ENCODE results near the gene MCCC1.

GRCh38 chr3:182989566-182989965 lies 109.7 kb downstream of the MCCC1 start:
- TF ChIP-seq CTCF (tag by site-specific recombination; IDR thresholded peaks at IDR 0.05): no peak
- no peak for TF ChIP-seq PATZ1 (tag by site-specific recombination; IDR thresholded peaks at IDR 0.05)
- no peak for TF ChIP-seq KLF17 (tag by site-specific recombination; IDR thresholded peaks at IDR 0.05)
- TF ChIP-seq ZNF121 (tag by site-specific recombination; IDR thresholded peaks at IDR 0.05): no peak
- no peak for TF ChIP-seq ZNF677 (tag by site-specific recombination; IDR thresholded peaks at IDR 0.05)
- TF ChIP-seq ZBTB8A (tag by site-specific recombination; IDR thresholded peaks at IDR 0.05): no peak
- TF ChIP-seq REST (tag by site-specific recombination; IDR thresholded peaks at IDR 0.05): no peak
- TF ChIP-seq ZSCAN30 (tag by site-specific recombination; IDR thresholded peaks at IDR 0.05): no peak
- no peak for TF ChIP-seq ZNF560 (tag by site-specific recombination; IDR thresholded peaks at IDR 0.05; ENCODE audit: borderline replicate concordance)
- no peak for TF ChIP-seq ZNF580 (tag by site-specific recombination; IDR thresholded peaks at IDR 0.05)
- TF ChIP-seq ZNF174 (tag by site-specific recombination; IDR thresholded peaks at IDR 0.05): no peak
- TF ChIP-seq ZNF140 (tag by site-specific recombination; IDR thresholded peaks at IDR 0.05): no peak
- no peak for TF ChIP-seq ZNF585B (tag by site-specific recombination; IDR thresholded peaks at IDR 0.05)
- no peak for TF ChIP-seq TCF7L2 (IDR thresholded peaks at IDR 0.05; ENCODE audit: borderline replicate concordance, low read depth, low read length)
